ENCODE measurements around the gene AVPR2. TPM values are rescaled to one million over a fixed set of nuclear protein-coding genes. Genes with fewer than 3 reads are reported as not detected.
A peak's percentile ranks its signal among the peaks of the same experiment; 100 is the strongest.

The AVPR2 gene
- total RNA-seq, 1 experiment from 2014 or later = not detected

DNA sequence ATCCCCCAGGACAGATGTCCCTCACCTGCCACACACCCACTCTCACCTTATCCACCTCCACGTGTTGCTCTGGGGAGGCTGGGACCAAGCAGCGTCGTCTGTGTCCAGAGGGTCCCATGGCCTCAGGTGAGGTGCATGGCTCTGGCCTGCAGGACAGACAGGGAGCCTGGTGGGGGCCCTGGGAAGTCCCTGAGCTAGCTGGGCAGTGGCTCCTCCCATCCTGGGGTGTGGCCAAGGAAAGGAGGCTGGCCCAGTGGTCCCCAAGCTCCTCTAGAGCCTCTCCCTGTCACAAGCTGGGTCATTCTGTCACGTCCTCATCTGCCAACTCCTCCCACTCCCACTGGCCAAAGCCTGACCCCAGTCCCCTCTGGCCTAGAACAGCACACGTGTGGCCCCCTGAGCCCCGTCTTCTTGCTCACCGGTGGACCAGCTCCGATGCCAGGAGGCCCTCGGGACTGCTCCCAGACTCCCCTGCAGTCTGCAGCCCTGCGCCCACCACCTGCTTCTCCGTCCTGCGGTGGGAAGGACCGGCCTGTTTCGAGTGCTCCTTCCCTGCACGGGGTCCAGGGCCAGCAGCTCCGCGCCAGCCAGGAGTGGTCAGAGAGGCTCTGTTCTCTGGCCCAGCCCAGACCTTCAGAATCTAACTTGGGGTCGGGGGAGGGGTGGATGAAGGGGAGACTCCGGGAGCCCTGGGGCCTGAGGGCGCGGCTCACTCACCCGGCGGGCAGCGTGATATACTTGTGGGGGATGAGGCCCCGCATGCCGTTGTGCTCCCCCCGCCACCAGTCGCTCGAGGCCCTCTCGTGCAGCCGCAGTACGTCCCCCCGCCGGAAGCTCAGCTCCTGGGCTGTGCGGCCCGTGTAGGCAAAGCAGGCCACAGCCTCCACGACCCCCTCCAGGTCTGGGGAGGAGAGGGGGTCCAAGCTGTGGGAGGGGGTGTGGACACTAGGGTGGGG lies 4.8 kb downstream of the AVPR2 start:
- H3K9me3 ChIP-seq = no peaks in the 10 kb centered on the region

DNA sequence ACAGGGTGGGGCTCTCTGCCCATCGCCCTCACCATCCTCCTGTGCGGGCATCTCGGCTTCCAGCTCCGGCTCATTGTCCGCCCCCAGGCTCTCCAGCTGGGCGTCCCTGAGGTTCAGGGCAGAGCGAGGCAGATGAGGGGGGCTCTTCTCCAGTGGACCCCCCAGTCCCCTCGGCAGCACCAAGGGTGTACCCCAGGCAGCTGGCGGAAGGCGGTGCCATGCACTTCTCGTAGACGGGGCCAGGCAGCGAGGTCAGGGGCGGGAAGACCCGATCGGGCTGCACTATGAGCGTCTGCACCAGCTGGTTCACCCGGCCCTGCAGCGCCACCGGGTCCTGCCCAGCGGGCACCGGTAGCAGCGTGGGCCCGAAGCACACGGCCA lies 5.5 kb downstream of the AVPR2 start:
- no peaks in the 10 kb centered on the region for H3K27me3 Mint-ChIP-seq (ENCODE audit: insufficient read depth, unreplicated experiment)
- H3K4me3 Mint-ChIP-seq (ENCODE audit: unreplicated experiment) = no peak overlapping the region
- Histone ChIP-seq H3K27me3 (replicated peaks; ENCODE audit: control insufficient read depth, insufficient read depth, low read length) (no peaks in the 10 kb centered on the region), H3K36me3 (ENCODE audit: control insufficient read depth, insufficient read depth, low read length) (no peaks in the 10 kb centered on the region), H3K4me3 (ENCODE audit: low read depth, low read length) (no peak overlapping the region), H3K4me1 (no peaks in the 10 kb centered on the region), H3K9me3 (no peaks in the 10 kb centered on the region)
- DNase-seq = no peak
- no peak overlapping the region for H3K27ac Mint-ChIP-seq (ENCODE audit: unreplicated experiment)
- BruUV-seq (replicated peaks) = no TSS peak
- TF ChIP-seq CTCF (IDR thresholded peaks at IDR 0.05; ENCODE audit: insufficient read depth in 1 of 2, low read depth in 1 of 2, low read length in 1 of 2, severe bottlenecking in 1 of 2, unreplicated experiment in 1 of 2) = no peak
- H3K36me3 Mint-ChIP-seq (ENCODE audit: insufficient read depth, unreplicated experiment) = no peaks in the 10 kb centered on the region
- intact Hi-C loops (cut with micrococcal nuclease; ENCODE audit: unreplicated experiment) = no loop called here
- ChIA-PET CTCF (no interaction called here), POLR2A (interaction anchor here (0.5 kb wide), 1 partner anchor 117 kb away, joined by 3 read pairs; no protein-coding TSS in a partner anchor)
- no peaks in the 10 kb centered on the region for H3K9me3 Mint-ChIP-seq (ENCODE audit: unreplicated experiment)
- H3K4me1 Mint-ChIP-seq (ENCODE audit: low read depth, unreplicated experiment) = no peaks in the 10 kb centered on the region

More for the DNA sequence above, 4.8 kb downstream of the AVPR2 start:
- H3K27me3 Mint-ChIP-seq (ENCODE audit: insufficient read depth, unreplicated experiment) = no peaks in the 10 kb centered on the region
- no peak overlapping the region for H3K4me3 Mint-ChIP-seq (ENCODE audit: unreplicated experiment)
- no peaks in the 10 kb centered on the region for H3K36me3 Mint-ChIP-seq (ENCODE audit: insufficient read depth, unreplicated experiment)
- H3K27ac Mint-ChIP-seq (ENCODE audit: unreplicated experiment) = no peak overlapping the region
- Histone ChIP-seq H3K4me1 (no peaks in the 10 kb centered on the region), H3K36me3 (ENCODE audit: control insufficient read depth, insufficient read depth, low read length) (no peaks in the 10 kb centered on the region), H3K27me3 (replicated peaks; ENCODE audit: control insufficient read depth, insufficient read depth, low read length) (no peaks in the 10 kb centered on the region), H3K4me3 (ENCODE audit: low read depth, low read length) (no peak overlapping the region)
- H3K4me1 Mint-ChIP-seq (ENCODE audit: low read depth, unreplicated experiment) = no peaks in the 10 kb centered on the region
- intact Hi-C loops (cut with micrococcal nuclease; ENCODE audit: unreplicated experiment) = no loop called here
- H3K9me3 Mint-ChIP-seq (ENCODE audit: unreplicated experiment) = no peaks in the 10 kb centered on the region
- ChIA-PET POLR2A (no interaction called here), CTCF (no interaction called here)
- no TSS peak for BruUV-seq (replicated peaks)
- TF ChIP-seq CTCF (IDR thresholded peaks at IDR 0.05; ENCODE audit: insufficient read depth in 1 of 2, low read depth in 1 of 2, low read length in 1 of 2, severe bottlenecking in 1 of 2, unreplicated experiment in 1 of 2) = no peak
- DNase-seq = peak in 1 of 2 experiments; percentile 32

GRCh38 chrX:153910446-153910845 lies 6.0 kb downstream of the AVPR2 start:
- no peaks in the 10 kb centered on the region for H3K4me1 ChIP-seq
- Mint-ChIP-seq H3K9me3 (ENCODE audit: unreplicated experiment) (no peaks in the 10 kb centered on the region), H3K27me3 (ENCODE audit: insufficient read depth, unreplicated experiment) (no peaks in the 10 kb centered on the region), H3K4me3 (ENCODE audit: unreplicated experiment) (no peak overlapping the region), H3K27ac (ENCODE audit: unreplicated experiment) (no peak overlapping the region), H3K4me1 (ENCODE audit: low read depth, unreplicated experiment) (no peaks in the 10 kb centered on the region), H3K36me3 (ENCODE audit: insufficient read depth, unreplicated experiment) (no peaks in the 10 kb centered on the region)
- ChIA-PET CTCF (interaction anchor here (0.6 to 0.7 kb wide), 2 partner anchors 32 to 99 kb away, joined by 3 to 5 read pairs; no protein-coding TSS in a partner anchor), POLR2A (interaction anchor here (0.5 to 0.7 kb wide), 2 partner anchors 24 to 117 kb away, joined by 3 to 7 read pairs; partner anchors contain the start of gene L1CAM)
- no peaks in the 10 kb centered on the region for H3K9me3 ChIP-seq
- DNase-seq = no peak
- intact Hi-C loops (cut with micrococcal nuclease; ENCODE audit: unreplicated experiment) = no loop called here
- H3K27me3 ChIP-seq (replicated peaks; ENCODE audit: control insufficient read depth, insufficient read depth, low read length) = no peaks in the 10 kb centered on the region
- no TSS peak for BruUV-seq (replicated peaks)
- no peak for TF ChIP-seq CTCF (IDR thresholded peaks at IDR 0.05; ENCODE audit: insufficient read depth in 1 of 2, low read depth in 1 of 2, low read length in 1 of 2, severe bottlenecking in 1 of 2, unreplicated experiment in 1 of 2)
- no peak overlapping the region for H3K4me3 ChIP-seq (ENCODE audit: low read depth, low read length)
- H3K36me3 ChIP-seq (ENCODE audit: control insufficient read depth, insufficient read depth, low read length) = no peaks in the 10 kb centered on the region

Measured in Caco-2 (cell line).